Measurements from ENCODE around the gene PTPN6. TPM values are rescaled to one million over a fixed set of nuclear protein-coding genes. Genes with fewer than 3 reads are reported as not detected.

The PTPN6 gene
- total RNA-seq, 2 experiments from 2014 or later, result 354 to 397 TPM

DNA sequence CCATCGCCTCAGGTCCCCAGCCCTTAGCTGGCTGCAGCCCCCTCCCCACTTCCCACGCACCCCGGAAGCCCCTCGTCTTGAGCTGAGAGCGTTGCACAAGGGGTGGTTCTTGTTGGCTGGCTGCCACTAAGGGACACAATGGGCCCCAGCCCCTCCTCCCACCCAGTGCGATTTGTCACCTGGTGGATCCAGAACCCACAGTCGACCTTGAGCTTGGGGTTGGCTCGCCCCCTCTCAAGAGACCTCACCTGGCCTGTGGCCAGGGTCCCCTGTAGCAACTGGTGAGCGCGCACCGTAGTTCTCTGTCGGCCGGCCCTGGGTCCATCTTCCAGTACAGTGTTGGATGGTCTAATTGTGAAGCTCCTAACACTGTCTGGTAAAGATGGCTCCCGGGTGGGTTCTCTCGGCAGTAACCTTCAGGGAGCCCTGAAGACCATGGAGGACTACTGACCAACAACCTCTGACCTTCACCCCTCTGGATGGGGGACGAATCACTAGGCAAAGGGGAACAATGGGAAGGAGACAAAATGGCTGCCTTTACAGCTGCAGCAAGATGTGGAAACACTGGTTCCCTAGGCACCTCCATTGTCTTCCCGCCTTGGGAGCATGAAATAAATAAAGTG, 12.7 kb downstream of the PTPN6 start:
- ChIA-PET CTCF (interaction anchor here (0.8 to 13.3 kb wide), 18 partner anchors 10 to 329 kb away, joined by 3 to 742 read pairs (median 6); partner anchors contain the start of genes C12orf57, C1RL, LPAR5 and PTPN6), POLR2A (interaction anchor here (0.8 to 18.7 kb wide), 6 partner anchors 18 to 94 kb away, joined by 3 to 1099 read pairs (median 4); partner anchors contain the start of genes C12orf57, ENO2, LPCAT3 and PTPN6)
- DNase-seq, result no peak
- Mint-ChIP-seq H3K36me3 (ENCODE audit: low read depth) (peaks cover 67% of the 10 kb centered on the region), H3K27me3 (ENCODE audit: low read depth) (no peaks in the 10 kb centered on the region), H3K4me1 (ENCODE audit: low read depth) (peaks cover 82% of the 10 kb centered on the region), H3K9me3 (ENCODE audit: insufficient read depth) (no peaks in the 10 kb centered on the region), H3K27ac (peak overlapping the region; percentile 77), H3K4me3 (no peak overlapping the region)
- no peak for ATAC-seq

DNA sequence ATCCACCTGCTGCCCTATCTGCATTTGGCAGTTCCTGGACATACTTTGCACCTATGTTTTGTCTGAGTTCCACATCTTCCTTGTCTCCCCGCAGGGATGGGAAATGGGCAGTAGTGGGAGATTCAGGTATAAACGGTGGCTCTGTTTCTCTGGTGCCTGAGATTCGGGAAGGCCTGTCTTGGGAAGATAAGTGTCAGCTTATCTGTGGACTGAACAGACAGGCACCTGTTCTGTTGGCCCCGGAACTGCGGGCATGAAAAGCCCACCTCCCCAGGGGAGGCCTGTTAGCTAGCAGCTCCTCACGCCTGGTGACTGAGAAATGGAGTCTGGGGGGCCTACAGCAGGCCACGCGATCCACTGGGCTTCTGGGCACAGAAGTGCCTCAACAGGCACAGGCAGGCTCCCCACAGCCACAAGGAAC, 13.5 kb downstream of the PTPN6 start:
- H3K4me1 Mint-ChIP-seq (ENCODE audit: low read depth), result peaks cover 80% of the 10 kb centered on the region
- H3K4me3 Mint-ChIP-seq, result peak overlapping the region; percentile 12
- H3K36me3 Mint-ChIP-seq (ENCODE audit: low read depth), result peaks cover 66% of the 10 kb centered on the region
- ChIA-PET CTCF (interaction anchor here (0.7 to 13.3 kb wide), 22 partner anchors 9 to 329 kb away, joined by 3 to 742 read pairs (median 6); partner anchors contain the start of genes C12orf57, C1RL, CDCA3 and LPAR5), POLR2A (interaction anchor here (0.7 to 18.7 kb wide), 7 partner anchors 19 to 98 kb away, joined by 3 to 1099 read pairs (median 4); partner anchors contain the start of genes C12orf57, ENO2, LPCAT3 and PTPN6)
- no peaks in the 10 kb centered on the region for H3K9me3 Mint-ChIP-seq (ENCODE audit: insufficient read depth)
- no peaks in the 10 kb centered on the region for H3K27me3 Mint-ChIP-seq (ENCODE audit: low read depth)
- H3K27ac Mint-ChIP-seq, result peak overlapping the region; percentile 77
- no peak for DNase-seq
- no peak for ATAC-seq

DNA sequence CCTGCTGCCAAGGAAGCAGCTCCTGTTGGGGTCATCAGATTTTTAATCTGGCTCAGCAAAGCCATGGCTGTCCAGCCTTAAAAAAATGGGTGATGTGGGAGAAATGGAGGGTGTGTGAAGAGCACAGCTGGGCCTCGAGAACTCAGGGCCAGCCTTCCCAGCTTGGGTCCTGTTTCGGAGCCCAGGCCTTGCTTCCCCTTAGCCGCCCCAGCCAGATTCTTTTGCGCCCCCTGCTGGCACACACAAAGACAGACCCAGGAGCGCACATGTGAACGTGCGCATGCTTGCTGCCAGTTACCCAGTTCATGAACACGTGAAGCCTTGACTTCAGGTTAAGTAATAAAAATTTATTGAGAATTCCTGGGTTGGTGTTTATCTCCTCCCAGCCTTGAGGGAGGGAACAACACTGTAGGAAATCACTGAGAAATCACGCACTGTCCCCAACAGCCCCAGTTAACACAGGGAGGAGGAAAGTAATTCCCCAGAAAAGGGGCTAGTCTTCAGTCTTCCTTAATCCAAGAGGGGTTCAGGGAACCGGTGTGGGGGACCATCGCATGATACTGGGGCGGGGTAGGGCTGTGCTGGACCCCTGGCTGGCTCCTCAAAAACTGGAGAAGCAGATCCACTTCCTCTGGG, 14.0 kb downstream of the PTPN6 start:
- H3K27me3 Mint-ChIP-seq (ENCODE audit: low read depth), result no peaks in the 10 kb centered on the region
- ChIA-PET CTCF (interaction anchor here (0.7 to 13.3 kb wide), 22 partner anchors 9 to 330 kb away, joined by 3 to 742 read pairs (median 6); partner anchors contain the start of genes C12orf57, C1RL, CDCA3 and LPAR5), POLR2A (interaction anchor here (0.7 to 18.7 kb wide), 7 partner anchors 20 to 98 kb away, joined by 3 to 1099 read pairs (median 4); partner anchors contain the start of genes C12orf57, ENO2, LPCAT3 and PTPN6)
- H3K4me3 Mint-ChIP-seq, result peak overlapping the region; percentile 12
- H3K36me3 Mint-ChIP-seq (ENCODE audit: low read depth), result peaks cover 64% of the 10 kb centered on the region
- DNase-seq (peak; percentile 93), ATAC-seq (peak; percentile 65)
- no peaks in the 10 kb centered on the region for H3K9me3 Mint-ChIP-seq (ENCODE audit: insufficient read depth)
- peaks cover 75% of the 10 kb centered on the region for H3K4me1 Mint-ChIP-seq (ENCODE audit: low read depth)
- peak overlapping the region; percentile 77 for H3K27ac Mint-ChIP-seq

DNA sequence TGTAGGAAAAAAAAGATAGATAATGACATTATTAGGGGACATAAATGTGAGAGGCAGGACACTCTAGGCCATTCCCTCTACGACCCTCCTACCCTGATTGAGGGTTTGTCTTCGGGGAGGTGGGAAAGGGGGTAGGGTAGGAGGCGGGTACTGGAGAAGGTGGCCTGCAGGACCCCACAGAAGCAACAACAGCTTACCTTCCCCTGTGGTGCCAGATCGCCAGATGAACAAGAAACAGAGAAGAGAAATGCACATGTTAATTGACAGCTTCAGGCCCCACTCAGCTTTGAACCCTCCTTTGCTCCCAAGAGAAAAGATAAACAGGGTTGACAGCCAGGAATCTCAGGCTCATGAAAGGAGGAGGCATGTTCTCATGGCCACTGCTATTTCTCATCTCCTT, 14.6 kb downstream of the PTPN6 start:
- Mint-ChIP-seq H3K4me3 (no peak overlapping the region), H3K27me3 (ENCODE audit: low read depth) (no peaks in the 10 kb centered on the region), H3K9me3 (ENCODE audit: insufficient read depth) (no peaks in the 10 kb centered on the region), H3K4me1 (ENCODE audit: low read depth) (peaks cover 69% of the 10 kb centered on the region), H3K36me3 (ENCODE audit: low read depth) (peaks cover 59% of the 10 kb centered on the region), H3K27ac (peak overlapping the region; percentile 77)
- ATAC-seq (no peak), DNase-seq (no peak)
- POLR2A ChIA-PET, result interaction anchor here (0.9 to 18.7 kb wide), 3 partner anchors 20 to 92 kb away, joined by 4 to 1099 read pairs (median 4); partner anchors contain the start of genes C12orf57, PTPN6, RNU7-1 and SPSB2
- CTCF ChIA-PET, result interaction anchor here (0.9 to 13.3 kb wide), 11 partner anchors 8 to 147 kb away, joined by 3 to 742 read pairs (median 11); partner anchors contain the start of genes C12orf57, C1RL, LPCAT3 and PTPN6

DNA sequence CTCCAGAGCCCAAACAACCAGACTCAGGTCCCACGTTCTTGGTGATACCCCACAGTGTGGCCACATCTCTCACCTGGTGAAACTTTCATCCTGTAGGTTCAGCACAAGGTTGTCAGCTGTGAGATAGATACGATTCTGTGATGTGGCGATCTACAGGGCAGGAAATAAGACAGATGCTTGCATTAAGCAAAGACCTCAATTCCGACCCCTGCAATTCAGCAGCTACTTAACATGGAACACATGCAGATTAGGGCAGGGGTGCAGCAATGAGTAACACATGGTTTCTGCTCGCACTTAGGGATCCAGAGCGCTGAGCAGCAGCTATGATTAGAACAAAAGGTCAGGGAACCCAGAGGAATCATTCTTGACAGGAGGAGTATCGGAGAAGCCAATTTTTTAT, 15.2 kb downstream of the PTPN6 start:
- H3K4me3 Mint-ChIP-seq, result no peak overlapping the region

DNA sequence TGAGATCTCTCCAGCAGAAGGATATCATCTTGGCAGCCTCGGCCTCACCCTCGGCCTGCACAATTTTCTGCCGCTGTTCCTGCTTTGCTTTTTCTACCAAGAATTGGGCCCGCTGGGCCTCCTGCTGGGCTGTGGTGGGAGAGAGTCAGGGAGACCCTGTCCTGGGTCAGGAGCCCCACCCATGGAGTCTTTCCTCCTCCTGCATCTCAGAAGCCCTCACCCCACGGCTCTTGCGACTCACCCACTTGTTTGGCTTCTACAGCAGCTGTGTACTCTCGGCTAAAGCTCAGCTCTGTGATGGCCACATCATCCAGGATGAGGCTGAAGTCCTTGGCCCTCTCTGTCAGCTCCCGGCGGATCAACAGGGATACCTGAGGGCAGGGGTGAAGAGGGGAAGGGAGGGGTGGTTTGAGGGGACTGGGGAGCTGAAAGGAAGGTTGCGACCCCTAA, 16.5 kb downstream of the PTPN6 start:
- no peak for DNase-seq
- ChIA-PET POLR2A (interaction anchor here (0.7 to 4.5 kb wide), 5 partner anchors 9 to 24 kb away, joined by 3 to 84 read pairs (median 3); partner anchors contain the start of genes C12orf57, PTPN6 and RNU7-1), CTCF (interaction anchor here (1.2 to 2.5 kb wide), 7 partner anchors 8 to 98 kb away, joined by 3 to 45 read pairs (median 9); partner anchors contain the start of genes C12orf57, PTPN6, RNU7-1 and SPSB2)
- ATAC-seq, result no peak
- Mint-ChIP-seq H3K36me3 (ENCODE audit: low read depth) (peaks cover 57% of the 10 kb centered on the region), H3K4me1 (ENCODE audit: low read depth) (peaks cover 66% of the 10 kb centered on the region), H3K4me3 (no peak overlapping the region), H3K9me3 (ENCODE audit: insufficient read depth) (no peaks in the 10 kb centered on the region), H3K27ac (no peak overlapping the region), H3K27me3 (ENCODE audit: low read depth) (no peaks in the 10 kb centered on the region)

More for the DNA sequence above, 15.2 kb downstream of the PTPN6 start:
- Mint-ChIP-seq H3K9me3 (ENCODE audit: insufficient read depth) (no peaks in the 10 kb centered on the region), H3K4me1 (ENCODE audit: low read depth) (peaks cover 65% of the 10 kb centered on the region), H3K27ac (peak overlapping the region; percentile 47), H3K36me3 (ENCODE audit: low read depth) (peaks cover 56% of the 10 kb centered on the region), H3K27me3 (ENCODE audit: low read depth) (no peaks in the 10 kb centered on the region)
- DNase-seq, result no peak
- CTCF ChIA-PET, result interaction anchor here (0.9 to 13.3 kb wide), 9 partner anchors 8 to 146 kb away, joined by 3 to 742 read pairs (median 11); partner anchors contain the start of genes C12orf57, C1RL, LPCAT3 and PTPN6
- POLR2A ChIA-PET, result interaction anchor here (0.6 to 18.7 kb wide), 3 partner anchors 21 to 276 kb away, joined by 4 to 1099 read pairs (median 4); partner anchors contain the start of genes C12orf57, PTPN6 and RNU7-1
- no peak for ATAC-seq

DNA sequence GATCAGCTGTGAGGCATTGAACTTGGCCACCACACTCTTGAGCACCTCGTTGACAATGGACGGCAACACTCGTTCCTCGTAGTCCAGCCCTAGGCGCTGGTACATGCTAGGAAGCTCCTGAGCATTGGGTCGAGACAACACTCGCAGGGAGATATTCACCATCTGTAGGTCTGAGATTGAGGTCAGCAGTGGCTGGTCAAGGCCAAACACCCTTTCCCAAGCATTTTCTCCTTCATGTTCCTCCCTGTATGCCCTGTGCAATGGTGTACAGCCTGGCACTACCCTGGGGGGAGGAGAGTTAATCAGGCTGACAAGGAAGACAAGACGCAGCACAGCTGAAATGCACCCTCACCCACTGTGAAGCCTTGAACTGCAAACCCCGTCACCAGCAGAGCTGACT, 17.3 kb downstream of the PTPN6 start:
- Mint-ChIP-seq H3K36me3 (ENCODE audit: low read depth) (peaks cover 63% of the 10 kb centered on the region), H3K4me1 (ENCODE audit: low read depth) (peaks cover 69% of the 10 kb centered on the region), H3K27ac (peak overlapping the region; percentile 100), H3K27me3 (ENCODE audit: low read depth) (no peaks in the 10 kb centered on the region), H3K9me3 (ENCODE audit: insufficient read depth) (no peaks in the 10 kb centered on the region), H3K4me3 (peak overlapping the region; percentile 100)
- no peak for DNase-seq
- ChIA-PET POLR2A (interaction anchor here (0.7 to 4.5 kb wide), 8 partner anchors 9 to 50 kb away, joined by 3 to 84 read pairs (median 4); partner anchors contain the start of genes C12orf57, LPCAT3, PTPN6 and RNU7-1), CTCF (interaction anchor here (1.0 to 2.5 kb wide), 11 partner anchors 9 to 99 kb away, joined by 3 to 45 read pairs (median 6); partner anchors contain the start of genes C12orf57, LPCAT3, PTPN6 and RNU7-1)
- ATAC-seq, result no peak

DNA sequence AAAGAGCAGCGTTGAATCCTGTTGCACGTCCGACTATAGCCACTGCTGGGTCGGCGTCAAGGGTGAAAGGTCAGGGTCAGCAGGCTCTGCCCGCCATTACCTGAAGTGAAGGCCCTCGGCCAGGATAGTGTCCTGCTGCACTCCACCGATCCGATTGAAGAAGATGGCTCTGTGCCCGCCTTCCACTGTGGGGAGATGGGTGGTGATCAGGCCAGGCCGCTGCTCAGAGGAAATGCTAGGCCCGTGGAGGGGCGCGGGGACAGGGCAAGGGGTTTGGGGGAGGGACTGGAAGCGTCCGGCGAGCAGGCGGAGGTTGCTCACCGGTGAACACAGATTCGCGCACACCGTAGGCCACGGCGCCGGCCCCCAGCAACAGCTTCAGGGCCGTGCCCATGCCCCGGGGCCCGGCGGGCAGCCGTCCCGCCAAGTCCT, 19.0 kb downstream of the PTPN6 start:
- peaks cover 69% of the 10 kb centered on the region for H3K4me1 Mint-ChIP-seq (ENCODE audit: low read depth)

DNA sequence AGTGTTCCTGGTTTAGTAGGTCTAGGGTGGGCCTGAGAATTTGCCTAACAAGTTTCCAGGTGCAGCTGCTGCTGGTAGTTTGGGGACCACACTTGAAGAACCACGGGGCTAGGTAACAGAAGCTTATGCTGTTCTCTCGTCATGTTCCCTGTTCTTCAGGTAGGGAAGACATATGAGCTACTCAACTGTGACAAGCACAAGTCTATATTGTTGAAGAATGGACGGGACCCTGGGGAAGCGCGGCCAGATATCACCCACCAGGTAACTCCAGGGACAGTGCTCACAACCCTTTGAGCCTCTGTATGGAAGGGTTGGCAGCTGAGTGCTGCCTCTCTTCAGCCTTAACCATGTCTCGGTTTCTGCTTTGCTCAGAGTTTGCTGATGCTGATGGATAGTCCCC, 23.0 kb downstream of the PTPN6 start:
- Mint-ChIP-seq H3K36me3 (ENCODE audit: low read depth) (peaks cover 69% of the 10 kb centered on the region), H3K4me1 (ENCODE audit: low read depth) (peaks cover 47% of the 10 kb centered on the region)

More for the DNA sequence above, 19.0 kb downstream of the PTPN6 start:
- Mint-ChIP-seq H3K27me3 (ENCODE audit: low read depth) (no peaks in the 10 kb centered on the region), H3K9me3 (ENCODE audit: insufficient read depth) (no peaks in the 10 kb centered on the region), H3K4me3 (peak overlapping the region; percentile 100), H3K36me3 (ENCODE audit: low read depth) (peaks cover 72% of the 10 kb centered on the region), H3K27ac (peak overlapping the region; percentile 100)
- CTCF ChIA-PET, result no interaction called here
- ATAC-seq, result peak; percentile 16
- DNase-seq, result peak; percentile 46
- POLR2A ChIA-PET, result interaction anchor here (1.9 to 4.5 kb wide), 4 partner anchors 11 to 138 kb away, joined by 4 to 84 read pairs (median 16); partner anchors contain the start of genes C12orf57, C1RL, LPCAT3 and RNU7-1

DNA sequence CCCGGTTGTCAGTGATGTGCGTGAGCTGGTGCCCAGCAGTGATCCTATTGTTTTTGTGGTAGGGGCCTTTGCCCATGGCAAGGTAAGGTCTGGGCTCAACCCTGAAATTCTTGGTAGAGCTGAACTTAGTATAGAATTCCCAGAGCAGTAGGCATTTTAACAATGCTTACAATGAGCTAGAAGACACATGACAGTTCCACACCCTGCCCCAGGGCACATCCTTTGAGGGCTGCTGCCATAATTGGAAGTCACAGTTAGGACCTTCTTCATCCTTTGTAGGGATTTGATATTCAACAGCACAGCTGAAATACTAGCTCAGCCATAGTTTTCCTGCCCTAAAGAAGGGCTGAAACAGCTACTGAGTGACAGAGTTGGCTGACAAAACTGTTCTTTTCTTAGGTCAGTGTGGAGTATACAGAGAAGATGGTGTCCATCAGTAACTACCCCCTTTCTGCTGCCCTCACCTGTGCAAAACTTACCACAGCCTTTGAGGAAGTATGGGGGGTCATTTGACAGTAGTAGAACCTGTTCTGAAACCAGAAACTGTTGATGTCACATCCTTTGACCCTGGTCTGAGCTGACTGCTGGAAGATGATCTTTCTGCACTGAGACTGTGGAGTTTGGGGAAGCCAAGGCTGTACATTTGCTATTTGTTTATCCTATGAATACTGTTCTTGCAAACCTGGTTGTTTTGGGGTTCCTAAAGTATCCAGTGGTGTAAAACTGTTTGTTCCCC, 24.3 kb downstream of the PTPN6 start:
- H3K27ac Mint-ChIP-seq, result peak overlapping the region; percentile 39
- H3K4me3 Mint-ChIP-seq, result no peak overlapping the region
- ATAC-seq (no peak), DNase-seq (no peak)
- POLR2A ChIA-PET, result interaction anchor here (0.7 to 5.0 kb wide), 7 partner anchors 31 to 138 kb away, joined by 3 to 39 read pairs (median 3); partner anchors contain the start of genes C12orf57, CDCA3, LPCAT3 and RNU7-1
- H3K4me1 Mint-ChIP-seq (ENCODE audit: low read depth), result peaks cover 44% of the 10 kb centered on the region
- H3K27me3 Mint-ChIP-seq (ENCODE audit: low read depth), result no peaks in the 10 kb centered on the region
- H3K9me3 Mint-ChIP-seq (ENCODE audit: insufficient read depth), result no peaks in the 10 kb centered on the region
- CTCF ChIA-PET, result interaction anchor here (0.7 to 5.4 kb wide), 7 partner anchors 10 to 136 kb away, joined by 3 to 23 read pairs (median 5); partner anchors contain the start of genes C1RL and SPSB2
- peaks cover 66% of the 10 kb centered on the region for H3K36me3 Mint-ChIP-seq (ENCODE audit: low read depth)

More for the DNA sequence above, 23.0 kb downstream of the PTPN6 start:
- no peak overlapping the region for H3K4me3 Mint-ChIP-seq
- DNase-seq, result no peak
- H3K27ac Mint-ChIP-seq, result peak overlapping the region; percentile 19
- no peaks in the 10 kb centered on the region for H3K27me3 Mint-ChIP-seq (ENCODE audit: low read depth)
- ChIA-PET POLR2A (interaction anchor here (0.8 to 5.0 kb wide), 6 partner anchors 24 to 139 kb away, joined by 3 to 39 read pairs (median 4); partner anchors contain the start of genes C12orf57, LPCAT3 and RNU7-1), CTCF (interaction anchor here (0.8 to 5.4 kb wide), 8 partner anchors 9 to 135 kb away, joined by 3 to 23 read pairs (median 6); partner anchors contain the start of genes C1RL, LPCAT3 and SPSB2)
- ATAC-seq, result no peak
- no peaks in the 10 kb centered on the region for H3K9me3 Mint-ChIP-seq (ENCODE audit: insufficient read depth)
